Activated gamma-delta T cell treated with Interleukin-2 at 50 U/mL for 16 hours (primary cell): ENCODE measurements around the gene MITF.

Source experiments
- DNase-seq: peaks from one replicate; pipeline ENCODE4 v3.0.0-alpha.2; 2020

The MITF gene

GRCh38 chr3:69761896-69762767, 22.9 kb downstream of the MITF start:
- DNase-seq: no peak

GRCh38 chr3:69762768-69763229, 23.5 kb downstream of the MITF start:
- no peak for DNase-seq

GRCh38 chr3:69763458-69763857, 24.2 kb downstream of the MITF start:
- DNase-seq: no peak

- no peak for DNase-seq
These were observed 25.0 kb downstream of the MITF start for GRCh38 chr3:69764121-69764741.

GRCh38 chr3:69764861-69765260, 25.6 kb downstream of the MITF start:
- no peak for DNase-seq

- no peak for DNase-seq
These were observed 27.4 kb downstream of the MITF start for GRCh38 chr3:69766638-69767037.

GRCh38 chr3:69767571-69767970, 28.3 kb downstream of the MITF start:
- no peak for DNase-seq

GRCh38 chr3:69768438-69768837, 29.2 kb downstream of the MITF start:
- DNase-seq: no peak

GRCh38 chr3:69770219-69770618, 31.0 kb downstream of the MITF start:
- DNase-seq: no peak

- no peak for DNase-seq
These were observed 31.8 kb downstream of the MITF start for GRCh38 chr3:69770976-69771634.

- DNase-seq: no peak
These were observed 33.0 kb downstream of the MITF start for GRCh38 chr3:69772152-69772867.

GRCh38 chr3:69774029-69774428, 34.8 kb downstream of the MITF start:
- no peak for DNase-seq

GRCh38 chr3:69775751-69776150, 36.5 kb downstream of the MITF start:
- no peak for DNase-seq

GRCh38 chr3:69776289-69776688, 37.0 kb downstream of the MITF start:
- no peak for DNase-seq

GRCh38 chr3:69776920-69777581, 37.8 kb downstream of the MITF start:
- no peak for DNase-seq

GRCh38 chr3:69777582-69777967, 38.3 kb downstream of the MITF start:
- no peak for DNase-seq

GRCh38 chr3:69781593-69781992, 42.3 kb downstream of the MITF start:
- no peak for DNase-seq

GRCh38 chr3:69784954-69785514, 45.8 kb downstream of the MITF start:
- no peak for DNase-seq

GRCh38 chr3:69785769-69786320, 46.6 kb downstream of the MITF start:
- DNase-seq: no peak

- no peak for DNase-seq
These were observed 47.6 kb downstream of the MITF start for GRCh38 chr3:69786854-69787253.

- DNase-seq: no peak
These were observed 48.3 kb downstream of the MITF start for GRCh38 chr3:69787436-69788168.
